HG03571 (cell line): ENCODE measurements around the gene JSRP1.

Source experiments
- ATAC-seq: cut with Tn5 transposase; IDR thresholded peaks from one replicate; pipeline ENCODE4 v1.9.1; 2021; ENCODE audit not compliant: unreplicated experiment

JSRP1 gene

DNA sequence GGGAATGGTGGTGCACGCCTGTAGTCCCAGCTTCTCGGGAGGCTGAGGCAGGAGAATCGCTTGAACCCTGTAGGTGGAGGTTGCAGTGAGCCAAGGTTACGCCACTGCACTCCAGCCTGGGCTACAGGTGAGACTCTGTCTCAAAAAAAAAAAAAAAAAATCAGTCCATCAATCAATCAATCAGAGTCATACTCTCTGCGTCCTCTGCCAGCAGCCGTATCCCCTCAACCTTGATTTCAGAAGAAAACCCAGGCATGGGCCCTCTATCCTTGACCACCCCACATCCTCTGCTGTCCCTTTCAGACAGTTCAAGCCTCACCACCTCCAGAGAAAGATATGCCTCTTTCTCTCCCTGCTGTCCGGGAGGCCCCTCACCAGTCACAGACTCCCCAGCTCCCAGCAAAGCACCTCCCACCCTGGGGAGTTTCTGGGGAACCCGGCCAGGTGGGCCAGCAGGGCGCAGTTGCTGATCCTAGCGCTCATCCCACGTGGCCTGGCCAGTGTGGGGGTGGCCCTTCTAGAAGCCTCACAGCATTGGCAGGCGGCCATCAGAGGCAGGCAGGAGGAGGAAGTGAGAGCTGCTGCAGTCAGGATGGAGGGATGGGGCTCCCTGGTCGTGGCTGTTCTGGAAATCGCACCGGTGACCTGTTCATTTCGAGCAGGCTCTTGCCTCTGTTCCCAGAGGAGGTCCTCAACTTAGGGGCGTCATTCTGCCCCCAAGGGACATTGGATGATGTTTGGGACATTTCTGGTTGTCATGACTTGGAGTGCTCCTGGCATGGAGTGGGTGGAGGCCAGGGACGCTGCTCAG is 10.2 kb upstream of the JSRP1 start:
- no peak for ATAC-seq

DNA sequence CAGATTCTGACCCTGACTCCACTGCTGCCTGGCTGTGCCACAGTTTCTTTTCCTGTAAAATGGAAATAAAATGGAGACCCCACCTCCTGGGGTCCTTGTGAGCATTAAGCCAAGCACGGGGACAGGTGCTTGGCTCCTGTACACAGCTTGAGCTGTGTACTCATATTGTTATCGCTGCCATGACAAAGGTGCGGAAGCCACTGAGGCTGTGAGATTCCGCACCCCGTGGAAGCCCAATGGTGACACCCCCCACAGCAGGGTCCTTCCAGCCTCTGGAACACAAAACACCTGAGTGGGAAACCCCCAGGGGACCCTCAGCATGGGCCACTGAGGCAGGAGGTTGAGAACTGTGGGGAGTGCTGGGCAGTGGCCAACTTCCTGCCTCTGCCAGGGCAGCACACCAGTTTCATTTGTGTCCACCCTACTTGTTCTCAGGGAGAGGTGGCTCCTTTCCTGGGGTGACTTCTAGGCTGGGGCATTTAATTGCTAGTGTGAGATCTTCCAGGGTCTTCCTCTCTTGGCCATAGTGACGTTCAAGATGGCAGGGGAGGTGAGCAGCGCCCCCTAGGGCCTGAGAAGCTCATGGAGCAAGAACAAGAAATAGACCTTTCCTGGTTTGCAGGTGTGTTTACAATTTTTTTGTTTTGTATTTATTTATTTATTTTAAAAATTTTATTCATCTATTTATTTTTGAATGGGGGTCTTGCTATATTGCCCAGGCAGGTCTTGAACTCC is 5.4 kb upstream of the JSRP1 start:
- ATAC-seq: no peak

DNA sequence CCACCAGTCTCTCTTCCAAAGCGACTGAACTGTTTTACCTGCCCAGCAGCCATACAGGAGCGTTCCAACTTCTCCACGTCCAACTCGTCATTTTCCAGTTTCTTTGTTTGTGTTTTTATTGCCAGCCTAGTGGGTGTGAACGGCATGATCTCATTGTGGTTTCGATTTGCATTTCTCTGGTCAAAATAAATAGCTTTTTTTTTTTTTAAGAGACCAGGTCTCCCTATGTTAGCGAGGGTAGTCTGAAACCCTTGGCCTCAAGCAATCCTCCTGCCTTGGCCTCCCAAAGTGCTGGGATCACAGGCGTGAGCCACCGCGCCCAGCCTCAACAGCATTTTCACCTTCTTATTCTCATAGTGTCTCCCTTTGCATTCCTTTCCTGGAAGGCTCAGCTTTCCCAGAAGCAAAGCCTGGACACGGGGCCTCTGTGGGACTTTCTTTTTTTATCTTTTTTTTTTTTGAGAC is 4.2 kb upstream of the JSRP1 start:
- ATAC-seq: no peak

DNA sequence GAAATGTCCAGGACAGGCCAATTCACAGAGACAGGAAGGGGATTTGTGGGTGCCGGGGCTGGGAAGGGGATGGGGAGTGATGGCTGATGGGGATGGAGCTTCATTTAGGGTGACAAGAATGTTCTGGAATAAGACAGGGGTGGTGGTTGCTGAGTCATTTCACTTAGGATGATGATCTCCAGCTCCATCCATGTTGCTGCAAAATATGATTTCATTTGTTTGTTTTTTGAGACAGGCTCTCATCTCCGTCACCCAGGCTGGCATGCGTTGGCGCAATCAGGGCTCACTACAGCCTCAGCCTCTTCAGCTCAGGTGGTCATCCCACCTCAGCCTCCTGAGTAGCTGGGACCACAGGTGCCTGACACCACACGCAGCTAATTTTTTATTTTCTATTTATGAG is 3.1 kb upstream of the JSRP1 start:
- ATAC-seq: no peak

DNA sequence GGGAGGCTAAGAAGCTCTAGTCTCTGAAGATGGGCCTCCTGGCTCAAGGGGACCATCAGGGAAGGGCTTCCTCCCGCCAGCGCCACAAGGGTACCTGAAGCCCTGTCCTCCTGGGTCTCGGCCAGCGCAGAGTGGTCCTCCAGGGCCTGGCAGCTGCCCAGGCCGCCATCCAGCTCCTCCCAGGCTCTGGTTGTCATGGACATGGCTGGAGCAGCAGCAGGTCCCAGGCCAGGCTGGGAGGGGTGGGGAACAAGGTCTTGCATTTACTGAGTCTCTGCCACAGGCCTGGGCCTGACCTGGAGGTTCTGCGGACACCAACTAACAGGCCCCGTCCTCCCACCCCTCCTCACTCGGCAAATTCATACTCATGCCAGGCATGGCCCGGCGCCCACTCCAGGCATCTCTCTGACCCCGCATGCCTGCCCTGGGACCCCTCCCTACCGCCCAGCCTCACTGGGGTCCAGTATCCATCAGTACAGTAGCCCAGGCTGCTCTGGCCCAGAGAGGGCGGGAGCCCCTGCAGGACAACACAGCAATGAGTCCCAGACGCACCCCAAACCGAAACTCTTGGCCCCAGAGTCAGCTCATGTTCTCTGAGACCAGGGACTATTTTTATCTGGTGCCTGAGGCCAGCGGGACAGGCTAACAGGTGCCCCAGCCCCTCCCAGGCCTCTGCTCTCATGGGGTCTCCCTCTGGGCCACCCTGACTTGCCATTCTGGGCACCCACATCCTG is 938 bp downstream of the JSRP1 start:
- no peak for ATAC-seq

DNA sequence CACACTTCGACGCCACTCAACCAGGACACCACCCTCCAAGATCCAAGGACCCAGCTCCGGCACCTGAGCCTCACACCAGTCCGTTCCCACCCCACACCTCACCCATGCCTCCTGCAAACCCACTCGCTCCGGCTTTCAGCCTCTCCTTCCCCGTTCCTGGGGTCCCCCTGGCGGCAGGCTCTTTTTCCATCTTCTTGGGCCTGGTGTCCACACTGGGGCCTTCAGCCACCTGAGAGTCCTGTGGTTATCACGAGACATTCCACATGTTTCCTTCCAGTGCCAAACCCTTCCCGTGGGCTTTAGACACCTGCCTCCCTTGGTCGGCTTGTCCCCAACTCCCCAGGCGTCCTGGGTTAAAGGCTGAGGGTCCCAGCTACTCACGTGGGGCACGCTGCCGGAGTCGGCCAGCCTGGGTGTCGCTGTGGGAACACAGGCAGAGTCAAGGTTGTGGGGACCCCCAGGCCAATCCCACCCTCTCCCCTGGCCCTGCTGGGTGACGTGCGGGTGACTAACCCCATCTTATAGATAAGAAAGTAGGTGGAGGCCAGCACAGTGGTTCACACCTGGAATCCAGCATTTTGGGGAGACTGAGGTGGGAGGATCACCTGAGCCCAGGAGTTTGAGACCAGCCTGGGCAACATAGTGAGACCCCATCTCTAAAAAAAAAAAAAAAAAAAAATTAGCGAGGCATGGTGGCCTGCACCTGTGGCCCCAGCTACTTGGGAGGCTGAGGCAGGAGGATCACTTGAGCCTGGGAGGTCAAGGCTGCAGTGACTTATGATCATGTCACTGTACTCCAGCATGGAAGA is 1.9 kb downstream of the JSRP1 start:
- ATAC-seq: no peak

DNA sequence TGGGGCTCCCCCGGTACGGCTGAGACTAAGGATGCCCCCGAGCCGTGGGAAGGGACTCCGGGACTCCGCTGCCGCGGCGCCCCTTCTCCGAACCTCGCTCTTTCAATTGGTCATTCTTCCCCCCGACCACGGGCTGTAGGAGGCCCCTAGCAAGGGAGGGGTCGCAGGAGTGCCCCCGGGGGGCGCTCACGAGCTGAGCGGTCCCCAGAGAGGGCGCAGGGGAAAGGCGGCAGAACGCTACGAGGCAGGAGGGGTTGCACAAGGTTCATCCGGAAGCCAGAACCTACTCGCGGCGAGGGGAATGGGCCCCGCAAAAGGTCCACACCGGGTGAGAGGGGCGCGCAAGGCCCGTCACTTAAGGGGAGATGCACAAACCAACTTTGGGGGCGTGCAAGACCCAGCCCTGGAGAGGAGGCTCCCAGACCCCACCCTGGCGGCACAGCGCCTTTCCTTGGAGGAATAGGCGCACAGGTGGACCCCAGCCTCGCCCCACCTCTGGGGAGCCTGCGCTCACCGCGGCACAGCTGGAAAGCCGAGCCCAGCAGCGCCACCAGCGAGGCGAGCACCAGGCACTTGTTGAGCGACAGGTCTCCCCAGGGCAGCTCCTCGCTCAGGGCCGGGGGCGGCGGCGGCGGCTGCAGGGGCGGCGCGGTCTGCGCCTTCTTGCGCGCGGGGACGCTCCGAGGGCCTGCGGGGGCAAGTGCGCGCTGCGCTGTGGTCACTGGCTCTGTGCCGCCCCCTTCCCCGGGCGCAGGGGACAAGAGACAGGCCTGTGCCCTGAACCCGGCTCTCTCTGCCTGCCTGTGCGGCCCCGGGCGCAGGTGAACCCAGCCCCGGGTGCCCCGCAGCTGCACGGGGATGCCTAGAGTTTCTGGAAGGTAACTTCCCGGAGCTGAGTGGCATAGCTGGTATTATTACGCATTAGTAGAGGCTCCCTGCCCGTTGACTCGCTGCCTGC is 2.8 kb downstream of the JSRP1 start:
- ATAC-seq: no peak

DNA sequence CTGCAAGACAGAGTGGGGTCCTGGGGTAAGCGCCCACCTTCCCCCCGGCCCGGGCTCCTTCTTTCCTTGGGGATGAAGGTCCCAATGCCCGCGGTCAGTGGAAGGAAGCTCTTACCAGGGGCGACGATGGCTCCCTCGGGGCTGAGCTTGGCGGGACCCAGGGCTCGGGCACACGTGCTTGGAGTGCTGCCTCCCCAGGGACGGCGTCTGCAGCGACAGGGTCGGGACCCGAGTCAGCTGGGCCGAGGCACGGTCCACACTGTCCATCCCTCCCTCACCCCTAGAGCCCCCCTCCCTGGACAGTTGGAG is 3.5 kb downstream of the JSRP1 start:
- ATAC-seq: no peak

DNA sequence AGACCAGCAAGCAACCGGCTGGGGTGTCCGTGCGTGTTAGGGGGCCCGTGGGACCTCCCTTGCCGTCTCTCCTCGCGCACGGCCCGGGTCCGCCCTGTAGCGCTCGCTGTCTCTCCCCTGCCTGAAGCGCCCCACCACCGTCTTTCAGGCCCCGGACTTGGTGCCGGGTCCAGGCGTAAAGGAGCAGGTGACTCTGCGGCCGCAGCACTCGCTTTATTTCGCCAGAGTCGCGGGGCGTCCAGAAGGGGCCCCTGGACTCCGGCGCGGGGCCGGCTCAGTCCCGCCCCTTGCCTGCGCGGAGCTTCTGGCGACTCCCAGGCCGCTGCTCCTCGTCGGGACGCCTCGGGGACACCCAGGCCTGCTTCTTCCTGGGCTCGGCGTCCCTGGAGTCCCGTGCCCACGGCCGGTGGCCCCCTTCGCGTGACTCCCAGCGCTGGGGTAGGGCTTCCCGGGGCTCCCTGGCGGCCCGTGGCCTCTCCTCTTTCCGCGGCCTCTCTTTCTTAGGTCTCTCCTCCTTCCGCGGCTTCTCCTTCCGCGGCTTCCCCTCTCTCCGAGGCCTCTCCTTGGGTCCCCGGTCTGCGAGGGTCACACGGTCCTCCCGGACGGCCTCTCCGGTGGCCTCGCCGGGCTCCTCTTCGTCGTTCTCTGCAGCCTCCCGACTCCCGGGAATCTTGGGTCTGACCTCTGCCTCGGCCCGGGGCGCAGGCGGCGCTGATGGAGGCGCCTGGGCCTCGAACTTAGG is 4.0 kb downstream of the JSRP1 start:
- ATAC-seq: no peak

DNA sequence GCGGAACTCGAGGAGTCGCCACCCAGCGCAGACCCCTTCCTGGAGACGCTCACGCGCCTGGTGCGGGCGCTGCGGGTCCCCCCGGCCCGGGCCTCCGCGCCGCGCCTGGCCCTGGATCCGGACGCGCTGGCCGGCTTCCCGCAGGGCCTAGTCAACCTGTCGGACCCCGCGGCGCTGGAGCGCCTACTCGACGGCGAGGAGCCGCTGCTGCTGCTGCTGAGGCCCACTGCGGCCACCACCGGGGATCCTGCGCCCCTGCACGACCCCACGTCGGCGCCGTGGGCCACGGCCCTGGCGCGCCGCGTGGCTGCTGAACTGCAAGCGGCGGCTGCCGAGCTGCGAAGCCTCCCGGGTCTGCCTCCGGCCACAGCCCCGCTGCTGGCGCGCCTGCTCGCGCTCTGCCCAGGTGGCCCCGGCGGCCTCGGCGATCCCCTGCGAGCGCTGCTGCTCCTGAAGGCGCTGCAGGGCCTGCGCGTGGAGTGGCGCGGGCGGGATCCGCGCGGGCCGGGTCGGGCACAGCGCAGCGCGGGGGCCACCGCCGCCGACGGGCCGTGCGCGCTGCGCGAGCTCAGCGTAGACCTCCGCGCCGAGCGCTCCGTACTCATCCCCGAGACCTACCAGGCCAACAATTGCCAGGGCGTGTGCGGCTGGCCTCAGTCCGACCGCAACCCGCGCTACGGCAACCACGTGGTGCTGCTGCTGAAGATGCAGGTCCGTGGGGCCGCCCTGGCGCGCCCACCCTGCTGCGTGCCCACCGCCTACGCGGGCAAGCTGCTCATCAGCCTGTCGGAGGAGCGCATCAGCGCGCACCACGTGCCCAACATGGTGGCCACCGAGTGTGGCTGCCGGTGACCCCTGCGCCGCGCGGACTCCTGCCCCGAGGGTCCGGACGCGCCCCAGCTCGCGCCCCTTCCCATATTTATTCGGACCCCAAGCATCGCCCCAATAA is 4.8 kb downstream of the JSRP1 start:
- no peak for ATAC-seq

DNA sequence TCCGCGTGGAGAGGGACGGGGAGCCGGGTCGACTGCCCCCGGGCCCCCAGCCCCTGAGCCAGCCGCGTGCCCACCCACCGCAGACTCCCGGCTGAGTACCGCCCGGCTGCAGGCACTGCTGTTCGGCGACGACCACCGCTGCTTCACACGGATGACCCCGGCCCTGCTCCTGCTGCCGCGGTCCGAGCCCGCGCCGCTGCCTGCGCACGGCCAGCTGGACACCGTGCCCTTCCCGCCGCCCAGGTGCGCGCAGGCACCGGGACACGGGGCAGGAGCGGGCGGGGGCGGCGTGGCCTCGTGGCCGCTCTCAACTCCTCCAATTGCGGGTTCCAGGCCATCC is 5.5 kb downstream of the JSRP1 start:
- ATAC-seq: no peak

DNA sequence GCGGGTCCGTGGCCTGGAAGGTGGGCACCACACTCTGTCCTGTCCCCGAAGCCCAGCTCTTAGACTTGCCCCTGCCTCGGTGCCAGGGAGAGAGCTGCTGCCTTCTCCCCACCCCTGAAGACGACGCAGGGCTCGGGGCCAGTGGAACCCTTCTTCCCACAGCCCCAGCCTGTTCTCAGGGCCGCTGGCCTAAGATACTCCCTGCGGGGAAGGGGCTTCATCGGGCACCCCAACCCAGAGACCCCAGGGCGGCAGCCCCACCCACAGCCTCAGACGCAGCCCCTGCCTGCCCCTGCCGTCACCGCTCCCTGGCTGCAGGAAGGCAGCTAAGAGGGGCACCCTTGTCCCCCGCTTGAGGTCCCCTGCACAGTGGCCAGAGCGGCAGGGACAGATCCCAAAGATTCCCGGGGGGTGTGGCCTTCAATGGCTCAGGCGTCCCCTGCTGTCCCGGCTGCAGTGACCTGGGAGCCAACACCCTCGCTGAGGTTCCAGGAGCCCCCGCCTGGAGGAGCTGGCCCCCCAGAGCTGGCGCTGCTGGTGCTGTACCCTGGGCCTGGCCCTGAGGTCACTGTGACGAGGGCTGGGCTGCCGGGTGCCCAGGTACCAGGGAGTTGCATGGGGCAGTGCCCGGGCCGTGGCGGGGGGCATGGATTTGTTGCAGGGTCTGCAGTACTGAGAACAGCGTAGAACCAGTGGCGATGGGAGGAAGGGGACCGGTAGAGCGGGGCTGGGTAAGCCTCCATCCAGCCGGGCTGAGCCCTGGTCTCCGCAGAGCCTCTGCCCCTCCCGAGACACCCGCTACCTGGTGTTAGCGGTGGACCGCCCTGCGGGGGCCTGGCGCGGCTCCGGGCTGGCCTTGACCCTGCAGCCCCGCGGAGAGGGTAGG is 6.1 kb downstream of the JSRP1 start:
- no peak for ATAC-seq

DNA sequence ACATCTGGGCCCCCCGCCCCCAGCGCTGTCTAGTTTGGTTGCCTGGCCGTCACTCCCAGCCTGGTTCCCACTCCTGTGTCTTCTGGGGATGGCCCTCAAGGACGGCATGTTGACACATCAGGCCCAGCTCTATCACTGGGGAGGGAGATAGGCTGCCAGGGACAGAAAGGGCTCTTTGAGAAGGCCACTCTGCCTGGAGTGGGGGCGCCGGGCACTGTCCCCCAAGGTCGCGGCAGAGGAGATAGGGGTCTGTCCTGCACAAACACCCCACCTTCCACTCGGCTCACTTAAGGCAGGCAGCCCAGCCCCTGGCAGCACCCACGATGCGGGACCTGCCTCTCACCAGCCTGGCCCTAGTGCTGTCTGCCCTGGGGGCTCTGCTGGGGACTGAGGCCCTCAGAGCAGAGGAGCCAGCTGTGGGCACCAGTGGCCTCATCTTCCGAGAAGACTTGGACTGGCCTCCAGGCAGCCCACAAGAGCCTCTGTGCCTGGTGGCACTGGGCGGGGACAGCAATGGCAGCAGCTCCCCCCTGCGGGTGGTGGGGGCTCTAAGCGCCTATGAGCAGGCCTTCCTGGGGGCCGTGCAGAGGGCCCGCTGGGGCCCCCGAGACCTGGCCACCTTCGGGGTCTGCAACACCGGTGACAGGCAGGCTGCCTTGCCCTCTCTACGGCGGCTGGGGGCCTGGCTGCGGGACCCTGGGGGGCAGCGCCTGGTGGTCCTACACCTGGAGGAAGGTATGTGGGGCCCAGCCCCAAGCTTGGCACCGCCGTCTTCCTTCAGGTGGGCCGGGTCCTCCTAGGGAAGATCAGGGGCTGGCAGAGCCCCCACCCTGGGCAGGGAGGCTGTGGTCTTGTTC is 7.0 kb downstream of the JSRP1 start, which contains the start of gene AMH:
Gene AMH, plus strand, starts transcription at position 314 of the 857 bp plus-strand sequence. Its CDS starts 10 bp downstream, at position 324.
- ATAC-seq: no peak

DNA sequence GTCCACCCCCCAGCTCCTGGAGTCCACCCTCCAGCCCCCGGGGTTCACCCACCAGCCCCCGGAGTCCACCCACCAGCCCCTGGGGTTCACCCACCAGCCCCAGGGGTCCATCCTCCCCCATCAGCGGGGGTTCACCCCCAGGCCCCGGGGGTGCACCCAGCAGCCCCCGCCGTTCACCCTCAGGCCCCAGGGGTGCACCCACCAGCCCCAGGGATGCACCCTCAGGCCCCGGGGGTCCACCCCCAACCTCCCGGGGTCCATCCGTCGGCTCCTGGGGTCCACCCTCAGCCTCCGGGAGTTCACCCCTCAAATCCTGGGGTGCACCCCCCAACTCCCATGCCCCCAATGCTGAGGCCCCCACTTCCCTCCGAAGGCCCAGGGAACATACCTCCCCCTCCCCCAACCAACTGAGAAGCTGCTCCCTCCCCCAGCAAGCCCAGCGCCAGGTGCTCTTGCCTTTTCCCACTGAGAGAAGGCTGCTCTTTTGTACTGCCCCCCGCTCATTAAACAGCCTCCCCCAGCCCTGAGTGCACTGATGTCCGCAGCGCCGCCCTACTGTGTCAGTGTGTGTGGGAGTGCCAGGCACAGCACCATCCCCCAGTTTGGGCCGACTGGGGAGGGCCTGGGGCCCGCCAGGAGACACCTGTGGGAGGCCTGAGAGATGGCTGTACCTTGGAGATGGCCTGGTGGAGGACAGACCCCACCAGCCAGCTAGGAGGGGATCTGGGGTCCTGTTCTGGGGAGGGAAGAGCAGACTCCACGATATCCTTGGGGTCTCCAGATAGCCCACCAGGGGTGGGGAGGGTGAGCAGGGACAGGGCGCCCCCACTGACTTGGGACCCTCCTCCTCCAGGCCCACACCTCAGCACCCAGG is 7.8 kb downstream of the JSRP1 start:
- ATAC-seq: no peak

DNA sequence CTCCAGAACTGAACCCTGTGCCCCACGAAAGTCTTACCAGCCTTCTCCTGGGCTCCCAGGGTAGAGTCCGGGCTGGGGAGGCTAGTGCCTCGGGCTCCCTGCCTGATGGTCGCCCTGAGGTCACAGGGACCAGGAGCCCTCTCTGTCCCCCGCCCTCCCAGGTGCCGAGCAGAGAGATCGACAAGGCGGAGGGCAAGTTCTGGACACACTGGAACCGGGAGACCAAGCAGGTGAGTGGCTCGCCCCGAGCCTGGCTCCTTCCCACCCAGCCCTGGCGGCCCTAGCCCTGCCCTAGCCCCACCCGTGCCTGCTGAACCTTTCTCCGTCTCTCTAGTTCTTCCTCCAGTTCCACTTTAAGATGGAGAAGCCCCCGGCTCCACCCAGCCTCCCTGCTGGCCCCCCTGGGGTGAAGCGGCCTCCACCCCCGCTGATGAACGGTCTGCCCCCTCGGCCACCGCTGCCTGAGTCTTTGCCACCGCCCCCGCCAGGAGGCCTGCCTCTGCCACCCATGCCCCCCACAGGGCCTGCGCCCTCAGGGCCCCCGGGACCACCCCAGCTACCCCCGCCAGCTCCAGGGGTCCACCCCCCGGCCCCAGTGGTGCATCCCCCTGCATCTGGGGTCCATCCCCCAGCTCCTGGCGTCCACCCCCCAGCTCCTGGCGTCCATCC is 8.7 kb downstream of the JSRP1 start:
- ATAC-seq: no peak
